ENCODE data around the gene CHAC2. TPM values are rescaled to one million over a fixed set of nuclear protein-coding genes. Genes with fewer than 3 reads are reported as not detected.

The CHAC2 gene
- total and polyA plus RNA-seq, 2 of the 13 experiments (the other 11 are each of a cell fraction or from before 2014, with no cell fraction given): 1.7 to 10.7 TPM

DNA sequence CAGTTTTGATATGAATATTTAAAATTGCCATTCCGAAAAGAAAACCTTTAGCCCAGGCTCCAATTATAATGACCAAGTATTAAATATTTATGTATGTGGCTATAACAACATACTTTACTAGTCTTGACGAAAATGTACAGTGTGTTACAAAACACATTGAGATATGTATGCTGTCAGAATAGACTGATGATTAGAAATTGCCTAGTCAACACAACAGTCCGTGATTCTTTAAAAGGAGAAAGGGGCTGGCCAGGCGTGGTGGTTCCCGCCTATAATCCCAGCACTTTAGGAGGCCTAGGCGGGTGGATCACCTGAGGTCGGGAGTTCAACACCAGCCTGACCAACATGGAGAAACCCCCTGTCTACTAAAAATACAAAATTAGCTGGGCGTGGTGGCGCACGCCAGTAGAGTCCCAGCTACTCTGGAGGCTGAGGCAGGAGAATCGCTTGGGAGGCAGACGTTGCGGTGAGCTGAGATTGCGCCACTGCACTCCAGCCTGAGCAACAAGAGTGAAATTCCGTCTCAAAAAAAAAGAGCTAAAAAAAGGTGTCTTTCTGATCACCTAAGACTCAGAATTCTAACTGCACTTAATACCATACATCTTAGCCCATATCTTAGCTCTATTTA, 1.8 kb downstream of the CHAC2 start (continued):
- peak; percentile 69 for TF ChIP-seq ZBTB33 (CRISPR knock-in tag; IDR thresholded peaks at IDR 0.05)
- no peak for TF ChIP-seq ZNF124 (CRISPR knock-in tag; IDR thresholded peaks at IDR 0.05)

DNA sequence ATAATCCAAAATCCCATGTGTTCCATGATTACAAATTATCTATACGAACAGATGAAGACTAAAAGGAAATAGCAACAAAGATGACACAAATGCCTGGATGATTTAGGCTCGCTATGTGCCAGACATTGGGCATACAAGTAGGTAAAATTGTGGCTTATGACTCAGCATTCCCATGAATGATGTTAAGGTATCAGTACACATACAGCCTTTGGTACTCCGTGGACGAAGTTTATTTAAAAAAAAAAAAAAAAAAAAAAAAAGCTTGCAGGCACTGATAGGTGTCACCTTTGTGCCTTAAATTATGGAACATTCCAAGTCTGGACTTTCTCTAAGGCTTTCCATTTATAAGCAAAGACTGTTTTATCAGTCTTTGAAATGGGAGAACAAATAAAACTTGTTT, 2.7 kb downstream of the CHAC2 start:
- ATAC-seq (no peak), FAIRE-seq (no peak), DNase-seq (ENCODE audit: low spot score) (no peak)
- BruUV-seq (replicated peaks): no TSS peak
- Histone ChIP-seq H3K27ac (ENCODE audit: extremely low read length, insufficient read depth, low read length) (no peak overlapping the region), H3K4me2 (ENCODE audit: low read depth, low read length) (no peak overlapping the region), H3K4me3 (replicated peaks in 1 of 3; ENCODE audit: insufficient read depth in 1 of 3, low read depth in 2 of 3, low read length in 3 of 3) (no peak overlapping the region), H3K27me3 (ENCODE audit: control insufficient read depth in 1 of 2, insufficient read depth in 2 of 2, low read length in 2 of 2) (no peaks in the 10 kb centered on the region; a peak in 1 of 5 replicates), H3K4me1 (ENCODE audit: insufficient read depth, low read length) (peaks cover 36% of the 10 kb centered on the region), H3K9me3 (ENCODE audit: low read length) (no peaks in the 10 kb centered on the region), H3K9ac (ENCODE audit: insufficient read depth, low read depth, low read length) (no peak overlapping the region), H3K79me2 (ENCODE audit: insufficient read depth, low read length) (peaks cover 58% of the 10 kb centered on the region), H2AFZ (ENCODE audit: low read length) (no peak overlapping the region), H4K20me1 (ENCODE audit: insufficient read depth, low read length) (no peaks in the 10 kb centered on the region; the same call in none of the 2 replicates), H3K36me3 (replicated peaks in 1 of 2; ENCODE audit: control insufficient read depth in 1 of 2, insufficient read depth in 2 of 2, low read length in 2 of 2) (peaks cover 0 to 8% of the 10 kb centered on the region in 2 experiments; a peak in 3 of 5 replicates)
- WGBS (ENCODE audit: low lambda C conversion rate): 78% methylated on average over 4 of the region's 4 CpGs
- CTCF ChIA-PET (ENCODE audit: low intra/inter-chr PET ratio, low total read pairs): no interaction called here
- intact Hi-C loops (cut with micrococcal nuclease; ENCODE audit: unreplicated experiment): no loop called here
- in situ Hi-C loops (cut with HindIII; ENCODE audit: extremely low pct_ligation_motif_present, low pct_unique_long_range_greater_than_20kb): no loop called here
- POLR2A ChIA-PET: interaction anchor here (7.0 kb wide), 1 partner anchor 16 kb away, joined by 53 read pairs; the partner anchor contains the start of genes ASB3 and ERLEC1
- no peak for TF ChIP-seq PHF20 (CRISPR knock-in tag; IDR thresholded peaks at IDR 0.05)
- TF ChIP-seq ZNF792 (CRISPR knock-in tag; IDR thresholded peaks at IDR 0.05): no peak
- TF ChIP-seq, protein P1, sequence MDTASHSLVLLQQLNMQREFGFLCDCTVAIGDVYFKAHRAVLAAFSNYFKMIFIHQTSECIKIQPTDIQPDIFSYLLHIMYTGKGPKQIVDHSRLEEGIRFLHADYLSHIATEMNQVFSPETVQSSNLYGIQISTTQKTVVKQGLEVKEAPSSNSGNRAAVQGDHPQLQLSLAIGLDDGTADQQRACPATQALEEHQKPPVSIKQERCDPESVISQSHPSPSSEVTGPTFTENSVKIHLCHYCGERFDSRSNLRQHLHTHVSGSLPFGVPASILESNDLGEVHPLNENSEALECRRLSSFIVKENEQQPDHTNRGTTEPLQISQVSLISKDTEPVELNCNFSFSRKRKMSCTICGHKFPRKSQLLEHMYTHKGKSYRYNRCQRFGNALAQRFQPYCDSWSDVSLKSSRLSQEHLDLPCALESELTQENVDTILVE (CRISPR knock-in tag; IDR thresholded peaks at IDR 0.05): no peak
- no peak for TF ChIP-seq ZNF639 (CRISPR knock-in tag; conservative IDR thresholded peaks at IDR 0.05)
- TF ChIP-seq MAFK (conservative IDR thresholded peaks at IDR 0.05 in 1 of 2, IDR thresholded peaks at IDR 0.05 in 1 of 2; ENCODE audit: low read length in 2 of 2): peak in 1 of 2 experiments; percentile 3; a peak in 1 of 4 replicates
- no peak for TF ChIP-seq TFDP2 (CRISPR knock-in tag; IDR thresholded peaks at IDR 0.05)
- no peak for TF ChIP-seq E2F5 (CRISPR knock-in tag; conservative IDR thresholded peaks at IDR 0.05)
- peak; percentile 72; the same call in 1 of the 2 replicates for TF ChIP-seq NFE2L2 (IDR thresholded peaks at IDR 0.05; ENCODE audit: low read length)
